ENCODE measurements around the gene UQCR10. TPM values are rescaled to one million over a fixed set of nuclear protein-coding genes. Genes with fewer than 3 reads are reported as not detected.

Gene UQCR10
- total RNA-seq, 2 donors from 2014 or later, result 62.4 to 63.4 TPM

- H3K36me3 Mint-ChIP-seq (ENCODE audit: insufficient read depth in 2 of 2), result no peaks in the 10 kb centered on the region
- no peak overlapping the region for H3K4me3 Mint-ChIP-seq
- ATAC-seq (replicated peaks in 1 of 2) (no peak), DNase-seq (no peak)
- no peaks in the 10 kb centered on the region for H3K4me1 Mint-ChIP-seq (ENCODE audit: low read depth)
- no peaks in the 10 kb centered on the region for H3K9me3 Mint-ChIP-seq
- H3K27ac Mint-ChIP-seq, result no peak overlapping the region
- H3K27me3 Mint-ChIP-seq (ENCODE audit: low read depth), result no peaks in the 10 kb centered on the region
These were observed 38.0 kb upstream of the UQCR10 start for GRCh38 chr22:29729161-29729560.

DNA sequence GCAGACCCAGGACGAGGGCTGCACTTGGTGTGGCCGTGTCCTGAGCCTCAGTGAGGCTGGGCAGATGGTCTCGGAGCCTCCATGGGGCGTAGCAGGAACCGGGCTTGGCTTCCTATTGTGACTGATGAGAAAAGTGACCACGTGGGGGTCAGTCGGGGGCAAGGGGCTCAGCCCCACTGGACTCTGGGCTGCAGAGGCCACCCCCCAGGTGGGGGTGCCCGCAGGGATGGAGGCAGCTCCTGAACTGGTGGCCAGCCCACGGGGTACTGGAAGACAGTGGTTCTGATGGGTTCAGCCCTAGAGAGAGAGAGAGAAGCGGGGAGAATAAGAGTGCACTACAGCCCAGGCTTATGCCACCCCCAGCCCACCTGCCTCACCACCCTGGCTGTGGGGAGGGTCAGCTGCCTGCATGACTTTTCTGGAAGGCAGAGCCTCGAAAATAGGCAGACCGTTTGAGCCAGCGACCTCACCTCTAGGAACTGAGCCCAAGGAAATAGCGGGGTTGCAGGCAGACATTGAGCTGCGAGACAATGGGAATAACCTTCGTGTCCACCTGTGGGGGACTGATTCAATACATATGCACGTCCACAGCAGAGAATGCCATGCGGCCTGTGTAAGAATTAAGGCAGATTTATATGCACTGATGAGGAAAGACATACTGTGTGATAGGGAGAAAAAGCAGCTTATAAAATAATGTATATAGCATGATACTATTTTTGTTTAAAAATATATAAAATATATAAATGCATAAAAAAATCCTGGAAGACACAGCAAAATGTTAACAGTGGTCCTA is 35.9 kb upstream of the UQCR10 start:
- Mint-ChIP-seq H3K36me3 (ENCODE audit: insufficient read depth in 2 of 2) (no peaks in the 10 kb centered on the region), H3K27me3 (ENCODE audit: low read depth) (no peaks in the 10 kb centered on the region), H3K4me1 (ENCODE audit: low read depth) (no peaks in the 10 kb centered on the region), H3K9me3 (no peaks in the 10 kb centered on the region), H3K4me3 (no peak overlapping the region), H3K27ac (no peak overlapping the region)
- ATAC-seq (replicated peaks in 1 of 2) (no peak), DNase-seq (no peak)

- Mint-ChIP-seq H3K27ac (no peak overlapping the region), H3K9me3 (no peaks in the 10 kb centered on the region), H3K27me3 (ENCODE audit: low read depth) (no peaks in the 10 kb centered on the region), H3K4me1 (ENCODE audit: low read depth) (no peaks in the 10 kb centered on the region), H3K36me3 (ENCODE audit: insufficient read depth in 2 of 2) (no peaks in the 10 kb centered on the region), H3K4me3 (no peak overlapping the region)
- ATAC-seq (replicated peaks in 1 of 2), result no peak
- no peak for DNase-seq
These were observed 34.3 kb upstream of the UQCR10 start for GRCh38 chr22:29732883-29733282.

DNA sequence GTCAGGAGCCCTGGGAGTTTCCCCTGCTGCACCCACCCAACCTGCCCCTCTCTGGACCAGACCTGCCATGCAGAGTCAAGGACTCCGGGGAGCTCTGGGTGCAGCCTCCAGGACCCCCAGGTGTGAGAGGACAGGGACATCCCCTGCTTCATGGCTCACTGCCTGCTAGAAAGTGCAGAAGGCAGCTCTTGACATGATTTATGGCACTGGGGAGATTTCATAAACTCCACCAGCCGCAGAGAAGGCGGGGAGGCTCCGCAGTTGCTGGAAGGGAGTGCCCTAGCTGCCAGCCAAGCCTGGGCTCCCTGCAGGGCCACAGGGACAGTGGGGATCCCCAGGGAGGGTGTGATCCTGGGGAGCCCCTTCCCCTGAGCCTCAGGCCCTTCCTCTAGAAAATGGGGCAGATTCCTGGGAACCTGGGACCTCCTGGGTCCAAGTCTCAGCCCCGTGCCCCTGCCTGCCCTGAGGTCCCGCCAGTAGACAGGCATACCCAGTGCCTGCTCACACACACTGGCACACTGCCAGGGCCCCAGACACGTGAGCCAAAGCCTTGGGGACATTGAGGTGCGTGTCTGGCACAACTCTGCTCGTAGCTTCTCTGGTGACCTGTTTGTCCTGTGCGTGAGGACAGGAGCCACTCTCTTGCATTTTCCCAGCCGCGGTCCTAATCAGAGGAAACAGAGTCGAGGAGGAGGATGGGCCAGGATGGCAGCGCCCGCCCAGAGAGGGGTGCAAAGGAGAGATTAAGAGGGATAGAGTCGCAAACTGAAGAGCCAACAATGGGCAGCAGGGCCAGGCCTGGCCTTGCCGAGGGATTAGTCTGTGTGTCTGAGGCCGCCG is 33.6 kb upstream of the UQCR10 start:
- Mint-ChIP-seq H3K36me3 (ENCODE audit: insufficient read depth in 2 of 2) (no peaks in the 10 kb centered on the region), H3K4me3 (no peak overlapping the region), H3K9me3 (no peaks in the 10 kb centered on the region), H3K27me3 (ENCODE audit: low read depth) (no peaks in the 10 kb centered on the region), H3K4me1 (ENCODE audit: low read depth) (no peaks in the 10 kb centered on the region), H3K27ac (no peak overlapping the region)
- ATAC-seq (replicated peaks in 1 of 2), result no peak
- DNase-seq, result no peak

DNA sequence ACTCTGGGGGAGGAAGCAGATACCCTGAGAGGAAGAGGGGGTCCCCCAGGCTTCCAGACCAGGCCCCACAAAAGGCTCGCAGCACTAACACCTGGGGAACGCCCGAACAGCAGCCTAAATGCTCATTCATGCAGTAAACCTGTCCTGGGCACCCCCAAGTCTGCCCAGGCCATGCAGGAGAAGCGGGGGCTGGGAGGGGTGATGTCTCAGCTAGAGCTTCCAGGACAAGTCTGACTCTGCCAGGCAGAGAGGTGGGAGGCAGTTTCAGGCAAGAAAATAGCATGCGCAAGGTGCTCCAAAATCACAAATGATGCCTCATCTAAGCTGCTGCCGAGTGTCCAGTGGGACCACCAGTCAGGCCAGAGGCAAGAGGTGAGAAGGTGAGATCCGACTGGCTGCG is 32.8 kb upstream of the UQCR10 start:
- no peak for DNase-seq
- no peak for ATAC-seq (replicated peaks in 1 of 2)
- no peaks in the 10 kb centered on the region for H3K9me3 Mint-ChIP-seq
- H3K36me3 Mint-ChIP-seq (ENCODE audit: insufficient read depth in 2 of 2), result no peaks in the 10 kb centered on the region
- no peaks in the 10 kb centered on the region for H3K27me3 Mint-ChIP-seq (ENCODE audit: low read depth)
- H3K4me1 Mint-ChIP-seq (ENCODE audit: low read depth), result no peaks in the 10 kb centered on the region
- no peak overlapping the region for H3K27ac Mint-ChIP-seq
- no peak overlapping the region for H3K4me3 Mint-ChIP-seq

- no peak for ATAC-seq (replicated peaks in 1 of 2)
- H3K4me1 Mint-ChIP-seq (ENCODE audit: low read depth), result no peaks in the 10 kb centered on the region
- no peaks in the 10 kb centered on the region for H3K36me3 Mint-ChIP-seq (ENCODE audit: insufficient read depth in 2 of 2)
These were observed 32.3 kb upstream of the UQCR10 start for GRCh38 chr22:29734838-29735237.

DNA sequence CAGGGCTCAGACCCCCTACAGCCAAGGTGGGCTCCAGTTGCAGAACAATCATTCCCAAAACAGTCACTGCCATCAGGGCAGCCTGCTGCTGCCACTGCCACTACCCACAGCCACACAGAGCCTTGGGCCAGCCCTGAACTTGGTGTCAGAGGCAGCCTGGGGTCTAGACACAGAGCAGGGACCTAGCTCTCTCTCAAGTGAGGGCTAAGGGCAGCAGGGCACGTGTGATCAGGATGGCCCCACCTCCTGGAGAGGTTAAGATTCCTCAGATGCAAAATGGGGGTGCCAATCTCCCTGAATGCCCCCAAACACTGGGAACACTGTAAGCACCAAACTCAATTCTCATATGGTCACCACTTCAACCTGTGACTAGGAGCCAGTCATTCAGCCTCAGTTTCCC is 31.8 kb upstream of the UQCR10 start:
- Mint-ChIP-seq H3K36me3 (ENCODE audit: insufficient read depth in 2 of 2) (no peaks in the 10 kb centered on the region), H3K9me3 (no peaks in the 10 kb centered on the region), H3K27me3 (ENCODE audit: low read depth) (no peaks in the 10 kb centered on the region), H3K27ac (no peak overlapping the region), H3K4me1 (ENCODE audit: low read depth) (no peaks in the 10 kb centered on the region), H3K4me3 (no peak overlapping the region)
- DNase-seq, result no peak
- no peak for ATAC-seq (replicated peaks in 1 of 2)

More at GRCh38 chr22:29734838-29735237, 32.3 kb upstream of the UQCR10 start:
- Mint-ChIP-seq H3K27ac (no peak overlapping the region), H3K9me3 (no peaks in the 10 kb centered on the region), H3K4me3 (no peak overlapping the region), H3K27me3 (ENCODE audit: low read depth) (no peaks in the 10 kb centered on the region)
- no peak for DNase-seq

DNA sequence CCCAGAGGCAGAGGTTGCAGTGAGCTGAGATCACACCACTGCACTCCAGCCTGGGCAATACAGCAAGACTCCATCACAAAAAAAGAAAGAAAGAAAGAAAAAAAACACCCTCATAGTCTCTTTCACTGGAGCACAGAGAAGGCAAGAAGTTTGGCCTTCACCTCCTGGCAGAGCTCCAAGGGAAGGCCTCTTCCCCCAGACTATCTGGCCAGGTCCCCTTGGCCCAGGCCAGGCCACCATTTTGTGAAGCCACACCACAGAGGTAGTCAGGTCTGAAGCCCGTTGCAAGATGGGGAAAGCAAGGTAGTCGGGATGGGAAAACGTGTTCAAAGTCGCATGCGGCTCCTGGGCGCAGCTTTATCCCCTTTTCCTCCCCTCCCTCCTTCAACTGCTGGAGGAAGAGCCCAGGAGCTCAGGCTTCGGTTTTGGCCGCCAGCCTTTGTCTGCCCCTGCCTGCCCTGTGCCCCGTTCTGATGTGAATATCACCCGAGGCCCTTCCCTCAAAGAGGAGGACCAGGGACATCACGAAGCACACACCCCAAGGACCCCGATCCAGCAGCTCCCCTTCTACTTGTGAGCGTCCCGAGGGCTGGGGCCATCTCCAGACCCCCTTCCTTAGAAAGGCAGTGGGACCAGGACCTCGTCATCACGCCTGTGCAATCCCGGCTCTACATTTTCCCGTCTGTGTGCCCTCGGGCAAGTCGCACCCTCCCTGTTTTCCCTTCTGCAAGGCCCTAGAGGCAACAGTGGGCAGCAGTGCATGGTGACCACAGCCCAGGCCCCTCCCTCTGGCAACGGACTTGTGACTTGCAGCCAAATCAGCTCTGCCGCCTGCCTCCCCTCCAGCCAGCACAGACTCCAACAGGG is 29.7 kb upstream of the UQCR10 start:
- ATAC-seq (replicated peaks in 1 of 2), result no peak
- H3K4me3 Mint-ChIP-seq, result no peak overlapping the region
- DNase-seq, result no peak
- H3K27ac Mint-ChIP-seq, result no peak overlapping the region
- no peaks in the 10 kb centered on the region for H3K36me3 Mint-ChIP-seq (ENCODE audit: insufficient read depth in 2 of 2)
- no peaks in the 10 kb centered on the region for H3K27me3 Mint-ChIP-seq (ENCODE audit: low read depth)
- no peaks in the 10 kb centered on the region for H3K4me1 Mint-ChIP-seq (ENCODE audit: low read depth)
- no peaks in the 10 kb centered on the region for H3K9me3 Mint-ChIP-seq

DNA sequence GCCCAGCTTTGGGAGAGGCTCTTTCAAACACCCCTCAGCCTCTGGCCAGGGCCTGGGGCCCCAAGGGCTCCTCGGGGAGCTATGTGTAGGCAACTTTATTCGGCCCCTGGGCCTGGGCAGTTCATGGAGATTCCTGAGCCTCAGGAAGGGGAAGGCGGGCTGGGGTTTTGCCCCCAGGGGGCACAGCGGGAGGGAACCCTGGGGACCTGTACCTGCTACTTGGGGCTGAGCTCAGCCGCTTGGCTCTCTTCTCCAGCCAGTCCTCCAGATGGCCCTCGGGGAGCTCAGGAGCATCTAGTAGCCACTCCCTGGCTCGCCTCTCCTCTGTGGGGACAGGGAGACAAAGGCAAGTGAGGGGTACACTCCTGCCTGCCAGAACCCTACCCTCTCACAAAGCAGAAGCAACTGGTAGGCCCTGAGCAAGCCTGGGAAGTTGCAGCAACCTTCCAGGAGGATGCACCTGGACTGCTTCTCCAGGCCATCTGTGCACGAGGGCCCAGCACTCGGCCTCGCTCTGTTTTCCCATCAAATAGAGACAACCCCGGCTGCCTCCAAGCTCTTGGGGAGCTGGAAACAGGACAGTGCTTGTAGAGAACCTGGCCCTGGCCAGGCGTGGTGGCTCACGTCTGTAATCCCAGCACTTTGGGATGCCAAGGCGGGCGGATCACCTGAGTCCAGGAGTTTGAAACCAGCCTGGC is 28.9 kb upstream of the UQCR10 start:
- H3K27me3 Mint-ChIP-seq (ENCODE audit: low read depth), result no peaks in the 10 kb centered on the region
- ATAC-seq (replicated peaks in 1 of 2) (no peak), DNase-seq (no peak)
- no peaks in the 10 kb centered on the region for H3K4me1 Mint-ChIP-seq (ENCODE audit: low read depth)
- H3K9me3 Mint-ChIP-seq, result no peaks in the 10 kb centered on the region
- no peak overlapping the region for H3K4me3 Mint-ChIP-seq
- H3K27ac Mint-ChIP-seq, result no peak overlapping the region
- no peaks in the 10 kb centered on the region for H3K36me3 Mint-ChIP-seq (ENCODE audit: insufficient read depth in 2 of 2)

DNA sequence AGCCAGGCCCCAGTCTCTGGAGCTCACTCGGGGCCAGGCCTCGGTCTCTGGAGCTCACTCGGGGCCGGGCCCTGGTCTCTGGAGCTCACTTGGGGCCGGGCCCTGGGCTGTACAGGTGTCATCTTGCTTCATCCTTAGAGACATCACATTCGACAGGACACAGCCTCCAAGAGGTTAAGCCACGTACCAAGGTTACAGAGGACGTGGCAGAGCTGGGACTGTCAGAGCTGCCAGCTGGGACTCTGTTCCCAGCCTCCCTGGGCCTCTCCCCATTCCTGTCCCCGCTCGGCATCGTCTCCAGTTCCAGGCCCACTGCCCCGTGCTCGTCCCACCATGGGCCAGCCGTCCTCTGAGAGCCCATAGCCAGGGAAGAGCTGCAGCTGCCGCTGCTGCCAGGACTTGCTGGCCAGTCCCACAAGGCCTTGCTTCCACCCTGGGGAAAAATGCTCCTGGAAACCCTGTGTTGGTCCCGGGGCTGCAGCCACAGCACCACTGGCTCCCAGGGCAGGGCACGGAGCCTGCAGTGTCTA is 27.8 kb upstream of the UQCR10 start:
- no peaks in the 10 kb centered on the region for H3K4me1 Mint-ChIP-seq (ENCODE audit: low read depth)
- no peak overlapping the region for H3K4me3 Mint-ChIP-seq
- H3K9me3 Mint-ChIP-seq, result no peaks in the 10 kb centered on the region
- no peaks in the 10 kb centered on the region for H3K27me3 Mint-ChIP-seq (ENCODE audit: low read depth)
- ATAC-seq (replicated peaks in 1 of 2), result no peak
- H3K36me3 Mint-ChIP-seq (ENCODE audit: insufficient read depth in 2 of 2), result no peaks in the 10 kb centered on the region
- no peak overlapping the region for H3K27ac Mint-ChIP-seq
- no peak for DNase-seq

DNA sequence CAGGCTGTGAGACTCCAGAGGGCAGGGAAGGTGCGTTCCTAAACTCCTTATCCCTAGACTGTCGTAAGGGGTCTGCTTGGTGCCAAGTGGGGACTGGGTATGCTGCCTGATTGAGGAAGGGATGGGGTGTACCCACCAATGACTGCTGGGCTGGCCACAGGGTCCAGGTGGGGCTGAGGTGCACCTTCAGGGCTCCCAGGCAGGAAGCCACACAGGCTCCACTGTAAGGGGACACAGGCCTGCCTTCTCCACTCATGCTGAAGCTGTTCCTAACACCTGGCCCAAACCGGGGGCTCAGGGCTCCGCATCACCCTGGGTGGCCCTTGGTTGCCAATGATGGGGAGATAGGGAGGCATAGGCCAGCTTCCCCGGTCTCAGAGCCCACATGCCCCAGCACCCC is 27.0 kb upstream of the UQCR10 start:
- H3K27me3 Mint-ChIP-seq (ENCODE audit: low read depth), result no peaks in the 10 kb centered on the region
- no peak overlapping the region for H3K4me3 Mint-ChIP-seq
- no peak overlapping the region for H3K27ac Mint-ChIP-seq
- DNase-seq, result no peak
- no peaks in the 10 kb centered on the region for H3K9me3 Mint-ChIP-seq
- H3K4me1 Mint-ChIP-seq (ENCODE audit: low read depth), result no peaks in the 10 kb centered on the region
- no peak for ATAC-seq (replicated peaks in 1 of 2)
- H3K36me3 Mint-ChIP-seq (ENCODE audit: insufficient read depth in 2 of 2), result no peaks in the 10 kb centered on the region

DNA sequence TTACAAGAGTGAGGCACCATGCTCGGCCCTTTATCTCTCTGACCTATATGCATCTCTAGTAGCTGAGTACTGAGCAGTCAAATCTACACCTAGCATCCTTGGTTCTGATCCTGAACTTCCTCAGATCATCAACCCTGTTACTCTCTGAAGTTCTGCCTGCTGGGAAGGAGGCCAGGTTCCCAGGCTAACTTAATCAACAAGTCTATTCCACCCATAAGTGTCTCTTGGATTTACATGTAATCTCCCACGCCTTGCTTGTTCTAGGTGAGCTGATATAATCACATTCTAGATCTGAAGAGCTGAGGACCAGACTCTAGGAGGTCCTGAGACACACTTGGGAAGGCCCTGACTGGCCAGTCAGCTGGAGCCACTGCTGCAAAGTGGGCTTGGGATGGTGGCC is 25.2 kb upstream of the UQCR10 start:
- Mint-ChIP-seq H3K27ac (no peak overlapping the region), H3K36me3 (ENCODE audit: insufficient read depth in 2 of 2) (peaks cover 0 to 2% of the 10 kb centered on the region in 2 donors), H3K27me3 (ENCODE audit: low read depth) (no peaks in the 10 kb centered on the region), H3K4me1 (ENCODE audit: low read depth) (no peaks in the 10 kb centered on the region), H3K4me3 (no peak overlapping the region), H3K9me3 (no peaks in the 10 kb centered on the region)
- ATAC-seq (replicated peaks in 1 of 2) (no peak), DNase-seq (no peak)
